Hepatocyte (in vitro differentiated cells): ENCODE results near the gene MMP15.

Source experiments
- CTCF ChIP-seq: fragments of 200-600 bp; sonication (generic); IDR thresholded peaks from 2 replicates; pipeline ENCODE4 v1.5.1; 2016; ENCODE audit warnings: antibody characterized with exemption, mild to moderate bottlenecking; ENCODE audit not compliant: poor library complexity
- EZH2 ChIP-seq: fragments of 200-600 bp; sonication (generic); IDR thresholded peaks from 2 replicates; pipeline ENCODE4 v1.6.1; 2016; ENCODE audit warnings: antibody characterized with exemption, mild to moderate bottlenecking, borderline replicate concordance
- EZH2phosphoT487 ChIP-seq: fragments of 200-600 bp; sonication (generic); IDR thresholded peaks from one replicate; pipeline ENCODE4 v1.6.1; 2018; ENCODE audit warnings: antibody characterized with exemption, mild to moderate bottlenecking, low read depth, moderate library complexity; ENCODE audit not compliant: unreplicated experiment, severe bottlenecking

DNA sequence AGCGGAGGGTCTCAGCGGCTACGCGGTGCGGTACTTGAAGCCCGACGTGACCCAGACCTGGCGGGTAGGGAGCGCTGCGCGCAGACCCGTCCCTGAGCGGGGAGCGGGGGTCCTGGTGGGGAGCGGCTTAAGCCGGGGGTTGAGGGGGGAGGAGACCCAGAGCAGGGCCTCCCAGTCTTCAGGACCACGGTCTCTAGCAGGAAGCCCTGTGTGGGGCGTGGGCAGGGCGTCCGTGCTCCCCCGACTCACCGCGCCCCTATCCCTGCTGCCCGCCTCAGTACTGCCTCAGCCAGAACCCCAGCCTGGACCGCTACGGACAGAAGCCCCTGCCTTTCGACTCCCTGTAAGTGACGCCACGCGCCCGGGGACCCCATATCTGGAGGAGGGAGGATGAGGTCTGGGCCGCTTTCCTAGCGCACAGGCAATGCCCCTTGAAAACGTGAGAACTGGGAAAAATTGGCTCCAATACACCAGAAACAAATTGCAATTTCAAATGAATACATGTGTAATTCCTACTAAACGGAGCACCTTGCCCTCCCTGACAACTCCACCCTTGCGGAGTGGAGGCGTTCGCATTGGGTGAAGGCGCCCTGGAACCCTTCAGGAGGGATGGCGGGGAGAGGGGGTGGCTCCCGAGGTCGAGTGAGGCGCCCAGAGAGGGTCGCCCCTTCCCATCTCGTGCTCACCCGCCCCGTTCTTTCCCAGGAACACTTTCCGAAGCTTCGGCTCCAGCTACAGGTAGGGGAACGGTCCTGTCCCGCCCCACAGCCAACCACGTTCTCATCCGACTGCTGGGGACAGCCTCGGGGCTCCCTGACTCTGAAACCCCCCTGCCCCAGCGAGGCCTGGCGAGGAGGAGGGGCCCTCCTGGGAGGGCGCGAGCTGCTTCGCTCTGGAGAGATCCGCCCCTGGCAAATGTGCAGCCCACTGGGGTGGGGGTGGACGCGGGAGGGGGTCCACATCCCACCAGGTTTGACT, 40.1 kb upstream of the MMP15 start:
- TF ChIP-seq CTCF (no peak), EZH2phosphoT487 (no peak), EZH2 (no peak)
